HG02798 (cell line): Measurements from ENCODE around the gene TANGO6.

Experiments used
- ATAC-seq: cut with Tn5 transposase; IDR thresholded peaks from one replicate; pipeline ENCODE4 v1.9.1; 2021; ENCODE audit warnings: mild to moderate bottlenecking; ENCODE audit not compliant: unreplicated experiment, poor library complexity

TANGO6 gene

DNA sequence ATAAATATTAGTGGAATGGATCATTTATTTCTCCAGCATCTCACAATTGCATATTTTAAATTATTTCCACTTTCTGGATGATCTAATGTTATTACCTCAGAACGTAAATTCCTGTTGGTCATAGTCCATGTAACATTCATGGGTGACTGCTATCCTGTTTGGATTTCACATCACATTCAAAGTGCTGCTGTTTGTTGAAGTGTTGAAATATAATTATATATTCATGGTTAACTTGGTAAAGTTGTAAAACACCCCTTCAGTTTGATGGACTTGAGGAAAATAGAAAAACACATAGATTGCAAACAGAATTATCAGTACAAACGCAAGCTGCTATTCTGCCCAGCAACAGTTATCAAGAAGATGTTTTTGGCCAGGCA, 59.6 kb downstream of the TANGO6 start:
- no peak for ATAC-seq

DNA sequence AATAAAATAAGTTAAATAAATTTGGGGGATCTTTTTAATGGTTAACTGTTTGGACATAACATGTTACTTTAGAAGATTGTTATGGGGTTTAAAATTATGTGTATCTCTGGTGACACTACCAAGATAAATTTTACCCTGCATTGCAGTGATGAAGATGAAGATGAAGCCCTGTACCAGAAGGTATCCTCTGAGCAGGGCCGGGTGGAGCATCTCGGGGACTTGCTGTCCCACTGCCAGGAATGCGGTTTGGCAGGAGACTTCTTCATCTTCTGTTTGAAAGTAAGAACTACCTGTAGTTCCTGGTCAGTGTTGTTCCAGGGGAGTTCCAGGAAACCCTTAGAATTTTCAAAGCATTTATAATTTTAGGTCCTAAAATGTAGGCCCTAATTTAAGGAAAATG, 64.0 kb downstream of the TANGO6 start:
- ATAC-seq, result no peak

DNA sequence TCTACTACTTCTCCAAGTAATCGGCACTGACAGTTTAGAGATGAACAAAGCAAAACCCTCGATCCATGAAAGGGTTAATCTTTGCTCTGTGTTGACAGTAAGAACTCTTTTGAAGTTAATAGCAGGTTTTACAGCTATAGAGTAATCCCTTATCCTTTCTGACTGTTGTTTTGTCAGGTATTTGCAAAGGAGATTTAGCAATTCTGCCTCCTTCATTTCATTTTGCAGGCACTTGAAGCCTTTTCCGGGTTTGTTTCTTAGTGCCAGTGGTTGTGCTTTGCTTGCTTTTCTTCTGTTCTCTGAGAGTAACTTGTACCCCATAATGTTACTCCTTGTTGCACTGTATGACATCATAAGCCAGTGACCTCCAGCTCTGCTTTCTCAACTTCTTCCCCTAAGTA, 64.5 kb downstream of the TANGO6 start:
- ATAC-seq, result no peak

DNA sequence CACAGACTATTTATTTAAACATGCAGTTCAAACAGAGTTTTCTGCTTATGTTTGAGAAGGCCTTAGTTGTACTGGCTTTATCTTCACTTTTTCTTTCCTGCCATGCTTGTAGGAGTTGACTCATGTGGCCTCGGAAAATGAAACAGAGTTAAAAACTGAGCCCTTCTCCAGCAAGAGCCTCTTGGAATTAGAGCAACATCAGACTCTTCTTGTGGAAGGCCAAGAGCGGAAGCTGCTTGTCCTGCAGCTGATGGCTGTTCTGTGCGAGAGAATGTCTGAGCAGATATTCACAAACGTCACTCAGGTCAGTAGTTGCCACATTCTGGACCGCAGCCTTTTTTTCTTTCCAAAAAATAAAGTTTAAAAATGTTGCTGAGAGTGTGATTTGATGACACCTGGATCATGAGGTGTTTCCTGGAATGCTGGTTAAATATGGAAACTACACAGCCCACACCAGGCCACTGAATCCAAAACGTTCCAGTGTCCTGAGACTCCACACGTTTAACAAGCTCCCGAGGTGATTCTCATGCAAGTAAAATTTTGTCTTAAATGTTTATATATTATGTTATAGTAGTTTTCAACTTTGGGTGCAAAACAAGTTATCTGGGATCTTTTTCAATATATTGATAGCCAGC, 65.9 kb downstream of the TANGO6 start:
- ATAC-seq, result no peak

DNA sequence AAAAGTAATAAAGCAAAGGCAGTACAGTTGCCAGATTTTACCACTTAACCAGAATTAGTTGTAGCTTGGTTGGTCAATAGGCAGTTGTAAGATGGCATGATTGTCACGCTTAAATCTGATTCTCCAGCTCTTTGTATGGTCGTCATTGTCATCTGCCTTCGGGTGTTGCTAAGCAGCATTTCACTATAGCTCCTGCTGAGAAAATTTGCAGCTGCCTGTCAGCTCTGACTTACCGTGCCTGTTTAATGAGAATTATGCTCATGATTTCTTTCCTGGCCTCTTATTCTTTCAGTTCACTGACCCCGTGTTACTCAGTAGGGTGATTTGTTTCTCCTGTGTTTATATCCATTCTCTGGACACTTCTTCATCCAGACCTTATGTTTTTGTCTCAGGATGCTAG, 66.7 kb downstream of the TANGO6 start:
- no peak for ATAC-seq

DNA sequence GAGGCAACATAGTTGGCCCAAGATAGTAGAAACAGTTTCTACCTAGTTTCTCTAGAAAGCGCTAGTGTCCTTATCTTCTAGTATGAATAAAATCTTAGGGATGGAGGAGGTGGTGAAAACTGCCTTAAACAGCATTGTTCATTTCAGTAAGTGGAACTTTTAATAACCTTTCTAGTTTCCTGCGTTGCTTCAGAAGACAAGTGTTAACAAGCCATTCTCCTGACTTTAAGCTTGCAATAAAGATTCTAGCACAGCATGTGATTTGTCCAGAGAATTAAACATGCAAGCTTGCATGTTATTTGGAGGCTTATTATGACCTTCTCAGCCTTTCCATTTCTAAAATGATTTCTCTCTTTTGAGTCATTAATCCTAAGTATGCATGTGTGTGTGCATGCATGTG, 72.3 kb downstream of the TANGO6 start:
- no peak for ATAC-seq

DNA sequence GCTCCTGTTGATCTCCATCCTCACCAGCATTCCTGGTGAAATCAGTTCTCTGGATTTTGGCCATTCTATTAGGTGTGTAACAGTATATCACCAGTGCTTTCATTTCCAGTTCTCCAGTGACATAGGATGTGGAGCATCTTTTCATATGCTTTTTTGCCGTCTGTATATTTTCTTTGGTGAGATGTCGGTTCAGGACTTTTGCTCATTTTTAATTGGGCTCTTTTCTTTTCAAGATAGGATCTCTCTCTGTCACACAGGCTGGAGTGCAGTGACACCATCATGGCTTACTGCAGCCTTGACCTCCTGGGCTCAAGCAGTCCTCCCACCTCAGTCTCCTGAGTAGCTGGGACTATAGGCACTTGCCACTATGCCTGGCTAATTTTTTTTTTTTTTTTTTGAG, 74.2 kb downstream of the TANGO6 start:
- ATAC-seq, result no peak

DNA sequence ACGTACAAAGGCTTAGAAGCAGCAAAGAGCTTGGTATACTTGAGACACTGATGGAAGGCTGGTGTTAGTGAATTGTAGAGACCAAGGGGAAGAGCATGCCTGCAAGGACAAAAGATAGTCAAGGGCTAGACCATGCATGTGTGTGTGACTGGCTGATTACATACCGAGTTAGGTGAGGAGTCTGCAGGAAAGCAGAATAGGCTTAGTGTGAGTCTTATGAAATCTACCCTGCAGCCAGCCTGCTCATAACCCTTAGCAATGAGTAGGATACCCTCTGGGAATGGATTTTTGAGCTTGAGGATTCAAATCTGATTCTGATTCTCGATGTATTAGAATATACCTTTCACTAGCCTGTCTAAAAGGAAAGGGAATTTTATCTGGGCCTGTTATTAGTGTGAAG, 77.0 kb downstream of the TANGO6 start:
- ATAC-seq, result no peak

DNA sequence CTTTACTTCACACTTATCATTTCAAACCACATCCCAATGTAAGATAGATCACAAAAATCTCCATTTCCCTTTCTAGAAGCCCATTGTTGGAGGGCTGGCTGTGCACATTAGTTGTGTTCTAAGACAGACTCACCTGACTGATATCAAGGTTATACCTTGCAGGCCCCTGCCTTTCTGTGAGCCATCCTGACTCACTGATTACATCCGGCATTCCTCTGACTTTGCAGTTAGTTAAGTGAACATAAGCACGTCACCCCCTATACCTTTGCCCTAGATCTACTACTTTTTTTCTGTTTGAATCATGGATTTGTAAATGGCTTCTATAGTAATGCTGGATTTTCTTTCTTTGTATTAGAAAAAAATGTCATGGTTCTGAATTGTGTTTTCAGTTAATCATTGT, 78.3 kb downstream of the TANGO6 start:
- ATAC-seq, result no peak

DNA sequence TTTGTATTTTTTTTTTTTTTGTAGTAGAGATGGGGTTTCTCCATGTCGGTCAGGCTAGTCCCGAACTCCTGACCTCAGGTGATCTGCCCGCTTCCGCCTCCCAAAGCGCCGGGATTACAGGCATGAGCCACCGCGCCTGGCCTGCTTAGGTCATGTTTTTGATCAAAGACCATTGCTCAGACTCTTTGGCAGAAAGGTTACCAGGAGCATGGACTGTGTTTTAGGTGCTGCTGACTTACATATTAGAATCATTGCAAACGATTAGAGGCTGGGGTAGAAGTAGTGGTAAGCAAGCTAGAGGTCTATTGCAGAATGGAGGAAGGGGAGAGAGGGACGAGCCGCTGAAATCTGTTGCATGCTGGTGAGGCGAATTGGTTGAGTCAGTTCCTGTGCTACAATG, 79.8 kb downstream of the TANGO6 start:
- ATAC-seq, result no peak

DNA sequence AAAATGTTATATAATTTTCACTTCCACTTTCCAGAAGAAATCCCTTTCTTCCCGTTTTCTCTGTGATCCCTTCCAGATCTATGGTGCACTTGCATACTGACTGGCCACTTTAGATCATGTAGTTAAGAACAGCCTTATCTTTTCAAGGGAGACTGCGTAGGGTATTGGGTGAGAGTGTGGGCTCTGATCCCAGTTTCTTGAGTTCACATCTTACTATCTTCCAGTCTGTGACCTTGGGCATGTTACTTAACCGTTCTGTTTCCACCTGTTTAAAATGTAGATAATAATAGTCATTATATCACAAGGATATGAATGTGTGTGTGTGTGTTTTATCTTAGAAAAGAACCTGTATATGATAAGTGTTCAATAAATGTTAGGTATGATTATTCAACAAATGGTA, 83.7 kb downstream of the TANGO6 start:
- ATAC-seq, result no peak

DNA sequence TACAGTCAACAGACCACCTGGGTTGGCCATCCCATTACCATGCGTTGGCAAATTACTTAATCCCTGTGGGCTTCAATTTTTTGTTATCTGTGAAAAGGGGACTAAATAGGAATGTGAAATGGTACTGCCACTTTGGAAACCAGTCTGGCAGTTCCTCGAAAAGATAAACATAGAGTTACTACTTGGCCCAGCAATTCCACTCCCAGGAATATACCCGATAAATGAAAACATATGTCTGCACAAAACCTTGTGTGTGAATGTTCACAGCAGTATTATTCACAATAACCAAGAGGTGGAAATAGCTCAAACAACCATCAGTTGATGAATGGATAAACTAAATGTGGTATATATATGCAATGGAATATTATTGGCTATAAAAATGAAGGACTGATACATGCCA, 87.9 kb downstream of the TANGO6 start:
- no peak for ATAC-seq

DNA sequence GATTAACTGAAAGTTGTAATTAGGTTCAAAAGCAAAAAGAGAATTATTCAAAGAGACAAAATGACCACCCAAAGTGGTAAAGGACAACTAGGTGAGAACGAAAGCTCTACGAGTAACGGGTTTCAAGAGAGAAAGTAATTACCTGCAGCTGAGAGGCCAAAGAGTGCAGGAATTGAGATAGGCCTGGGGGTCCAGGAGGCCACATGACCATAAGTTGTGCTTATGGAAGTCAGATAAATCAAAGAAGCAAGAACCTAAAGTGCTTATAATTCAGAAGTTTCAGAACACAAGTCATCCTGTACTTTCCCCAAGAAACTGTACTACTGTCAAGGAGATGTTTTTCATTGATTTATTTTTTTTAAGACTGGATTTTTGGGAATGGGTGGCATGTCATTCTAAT, 91.1 kb downstream of the TANGO6 start:
- no peak for ATAC-seq

DNA sequence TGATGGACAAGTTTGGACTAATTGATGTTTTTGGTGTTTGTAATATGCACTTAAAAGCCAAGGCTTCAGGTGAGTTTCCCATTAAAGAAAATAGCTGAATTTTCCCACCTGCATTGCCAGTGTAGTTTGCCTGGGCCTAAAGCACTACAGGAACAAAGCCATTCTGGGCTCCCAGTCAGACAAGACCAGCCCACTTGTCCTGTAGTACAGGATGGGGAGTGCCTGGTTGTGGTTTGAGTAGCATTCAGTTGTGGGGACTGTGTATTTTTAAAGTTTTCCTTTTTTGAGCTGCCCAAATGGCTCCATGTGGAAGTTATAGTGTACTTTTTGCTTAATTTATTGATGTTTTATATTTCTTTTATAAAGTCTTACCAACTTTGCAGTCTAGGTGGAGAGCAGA, 91.7 kb downstream of the TANGO6 start:
- no peak for ATAC-seq

DNA sequence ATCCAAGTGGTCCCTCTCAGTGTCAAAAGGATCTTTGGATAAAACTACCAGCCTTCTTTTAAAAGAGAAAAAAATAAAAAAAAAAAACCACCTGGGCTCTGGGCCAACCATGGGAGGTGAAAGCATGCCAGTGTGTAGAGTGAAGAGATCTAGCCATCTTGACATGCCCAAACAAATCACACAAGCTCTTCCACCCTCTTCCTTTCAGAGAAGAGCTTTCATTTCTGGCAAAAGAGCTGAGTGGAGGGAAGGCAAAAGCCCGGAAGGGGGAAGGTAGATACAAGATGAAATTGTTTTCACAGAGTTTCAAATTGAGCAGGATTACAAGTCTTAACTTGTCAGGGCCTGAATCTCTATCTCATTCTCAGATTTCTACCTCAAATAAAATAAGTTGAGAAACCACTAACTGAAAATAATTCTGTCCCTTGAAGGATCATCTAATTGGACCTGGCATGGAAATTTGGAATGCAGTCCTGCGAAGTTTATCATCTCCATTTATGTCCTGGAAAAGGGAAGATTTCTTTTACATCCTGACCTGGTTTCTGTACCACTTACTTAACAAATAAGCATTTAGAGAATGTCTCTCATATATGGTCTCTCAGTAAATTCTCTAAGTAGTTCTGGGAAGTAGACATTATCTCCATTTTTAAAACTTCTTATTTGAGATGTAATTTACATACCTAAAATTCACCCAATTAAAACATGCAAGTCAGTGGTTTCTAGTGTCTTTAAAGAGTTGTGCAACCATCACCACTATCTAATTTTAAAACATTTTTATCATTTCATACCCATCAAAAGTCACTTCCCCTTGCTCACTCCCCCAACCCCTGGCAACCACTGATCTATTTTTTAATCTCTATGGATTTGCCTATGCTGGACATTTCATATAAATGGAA, 93.7 kb downstream of the TANGO6 start:
- ATAC-seq, result no peak

DNA sequence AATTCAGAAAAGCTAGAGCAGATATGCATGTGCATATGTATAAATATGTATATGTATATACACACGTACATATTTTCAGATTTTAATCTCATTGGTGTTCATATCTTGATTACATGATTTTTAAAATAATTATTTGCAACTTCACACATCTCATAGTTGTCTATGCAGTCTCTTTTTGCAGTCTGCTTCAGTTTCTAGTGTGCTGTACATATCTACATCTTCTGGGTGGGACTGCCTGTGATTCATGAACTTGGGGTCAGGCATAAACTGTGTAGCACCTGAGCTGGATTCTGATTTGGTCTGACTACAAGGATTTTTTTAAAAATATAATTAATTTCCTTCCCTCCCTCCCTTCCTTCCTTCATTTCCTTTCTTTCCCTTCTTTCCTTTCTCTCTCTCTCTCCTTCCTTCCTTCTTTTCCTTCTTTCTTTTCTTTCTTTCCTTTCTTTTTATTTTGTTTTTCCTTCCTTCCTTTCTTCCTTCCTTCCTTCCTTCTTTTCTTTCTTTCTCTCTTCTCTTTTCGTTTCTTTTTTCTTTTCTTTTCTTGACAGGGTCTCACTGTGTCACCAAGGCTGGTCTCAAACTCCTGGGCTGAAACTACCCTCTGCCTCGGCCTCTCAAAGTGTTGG, 96.5 kb downstream of the TANGO6 start:
- no peak for ATAC-seq

DNA sequence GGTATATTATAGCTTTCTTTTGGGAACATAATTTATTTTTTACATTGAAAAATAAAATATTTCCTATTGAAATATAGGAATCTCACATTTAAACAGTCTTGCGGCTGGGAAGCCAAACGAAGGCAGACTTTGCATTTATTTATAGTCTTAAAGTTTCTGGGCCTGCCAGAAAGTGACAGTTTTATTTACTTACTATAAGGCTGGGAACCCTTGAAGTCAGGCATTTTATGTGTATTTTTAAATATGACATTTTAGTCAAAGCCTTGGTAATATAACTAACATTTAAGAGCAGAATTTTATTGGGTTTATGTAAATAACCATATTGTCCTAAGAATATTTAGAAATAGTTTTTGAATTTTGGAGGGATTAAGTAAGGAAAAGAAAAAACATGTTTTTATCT, 97.5 kb downstream of the TANGO6 start:
- ATAC-seq, result no peak

DNA sequence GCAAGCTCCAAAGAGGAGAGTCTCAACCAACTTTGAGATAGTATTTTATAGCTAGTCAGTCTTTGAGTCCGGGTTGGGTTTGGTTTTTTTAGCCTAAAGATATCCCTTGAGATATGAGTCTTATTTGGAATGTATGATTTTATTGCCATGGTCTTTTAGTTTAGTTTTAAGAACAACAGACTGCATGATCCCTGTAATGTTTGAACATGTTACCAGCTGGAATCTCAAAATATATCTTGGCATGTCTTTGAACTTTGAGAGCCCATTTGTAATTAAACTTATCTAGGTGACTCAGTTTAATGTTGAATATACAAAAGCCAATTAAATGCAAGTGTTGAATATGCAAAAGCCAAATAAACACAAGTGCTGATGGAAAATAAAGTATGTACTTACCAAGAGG, 100.6 kb downstream of the TANGO6 start:
- no peak for ATAC-seq

DNA sequence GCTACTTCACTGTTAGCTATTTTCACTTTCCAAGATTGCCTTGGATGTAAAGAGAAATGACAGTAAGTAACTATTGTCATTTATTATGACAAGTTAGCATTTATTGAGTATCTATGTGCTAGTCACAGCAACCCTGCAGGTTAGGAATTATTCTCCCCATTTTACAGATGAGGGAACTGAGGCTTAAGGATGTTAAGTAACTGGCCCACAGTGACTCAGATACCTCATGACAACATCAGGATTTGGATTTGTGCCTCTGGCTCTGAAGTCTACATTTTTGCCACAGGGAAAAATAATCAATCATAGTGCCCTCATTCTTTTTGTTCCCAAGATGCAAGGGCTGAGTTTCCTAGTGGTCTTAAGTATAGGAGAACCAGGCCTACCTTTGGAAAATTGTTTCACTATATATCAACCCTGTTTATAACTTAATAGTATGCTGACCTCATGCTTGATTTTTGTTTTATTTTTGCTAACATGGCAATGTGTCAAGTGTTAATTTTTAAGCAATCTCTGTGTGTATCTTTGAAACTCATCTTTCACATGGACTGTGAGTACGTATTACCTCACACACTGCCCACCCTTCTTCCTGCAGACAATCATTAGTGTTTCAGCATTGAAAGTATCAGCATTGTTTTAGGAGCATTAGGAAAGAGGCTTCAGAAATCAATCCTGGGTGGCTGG, 105.0 kb downstream of the TANGO6 start:
- no peak for ATAC-seq

DNA sequence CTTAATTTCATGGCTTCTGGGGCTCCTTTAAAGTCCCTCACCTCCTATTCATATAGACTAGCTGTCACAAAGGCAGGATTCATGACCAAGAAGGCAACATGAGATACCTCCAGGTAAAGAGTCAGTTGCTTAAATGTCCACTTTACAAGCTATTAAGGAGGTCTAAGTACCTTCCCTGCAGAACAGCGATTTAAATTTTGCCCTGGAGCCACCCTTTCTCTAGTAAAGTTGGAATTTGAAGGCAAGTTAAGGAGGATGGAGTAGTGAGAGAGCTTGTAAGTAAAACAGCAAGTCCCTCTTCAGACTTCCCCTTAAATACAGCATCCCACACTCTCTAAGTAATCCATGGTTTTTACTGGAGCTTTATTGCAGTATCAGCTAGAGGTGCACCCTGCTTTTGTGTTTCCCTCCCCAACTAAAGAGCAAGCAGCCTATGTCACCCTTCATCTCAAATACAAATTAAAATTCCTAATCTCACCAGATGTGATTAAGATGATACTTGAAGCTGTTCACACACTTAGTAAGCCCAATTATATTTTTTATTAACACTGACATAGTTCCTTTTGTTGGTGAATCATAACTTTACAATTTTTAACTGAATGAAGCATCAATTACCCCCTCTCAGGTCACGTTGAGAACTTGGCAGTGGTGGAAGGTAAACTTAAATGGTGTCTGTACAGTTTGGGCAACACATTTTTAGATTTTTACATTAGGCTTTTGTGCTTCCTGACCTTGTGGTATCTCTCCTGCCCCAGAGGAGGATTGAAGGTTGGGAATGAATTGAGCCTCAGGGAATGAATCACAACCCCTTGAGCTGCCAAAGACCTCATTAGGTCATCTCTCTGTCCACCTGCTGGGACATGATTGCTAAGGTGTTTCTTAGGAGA, 108.9 kb downstream of the TANGO6 start:
- no peak for ATAC-seq
